Activated CD8-positive, alpha-beta memory T cell treated with anti-CD3 and anti-CD28 coated beads for 4 hours (primary cell): ENCODE measurements around the gene FASTK.
"Not testable (repeated sequence)": the region's sequence is repeated elsewhere in the genome, so short reads cannot be mapped to it uniquely, and the experiment has no call there.

ENCODE experiments used
- DNase-seq, 2 donors: peaks; one replicate each; pipeline ENCODE4 v3.0.0-alpha.2; 2020; ENCODE audit warnings: low read depth in 2 of 2

The FASTK gene

DNA sequence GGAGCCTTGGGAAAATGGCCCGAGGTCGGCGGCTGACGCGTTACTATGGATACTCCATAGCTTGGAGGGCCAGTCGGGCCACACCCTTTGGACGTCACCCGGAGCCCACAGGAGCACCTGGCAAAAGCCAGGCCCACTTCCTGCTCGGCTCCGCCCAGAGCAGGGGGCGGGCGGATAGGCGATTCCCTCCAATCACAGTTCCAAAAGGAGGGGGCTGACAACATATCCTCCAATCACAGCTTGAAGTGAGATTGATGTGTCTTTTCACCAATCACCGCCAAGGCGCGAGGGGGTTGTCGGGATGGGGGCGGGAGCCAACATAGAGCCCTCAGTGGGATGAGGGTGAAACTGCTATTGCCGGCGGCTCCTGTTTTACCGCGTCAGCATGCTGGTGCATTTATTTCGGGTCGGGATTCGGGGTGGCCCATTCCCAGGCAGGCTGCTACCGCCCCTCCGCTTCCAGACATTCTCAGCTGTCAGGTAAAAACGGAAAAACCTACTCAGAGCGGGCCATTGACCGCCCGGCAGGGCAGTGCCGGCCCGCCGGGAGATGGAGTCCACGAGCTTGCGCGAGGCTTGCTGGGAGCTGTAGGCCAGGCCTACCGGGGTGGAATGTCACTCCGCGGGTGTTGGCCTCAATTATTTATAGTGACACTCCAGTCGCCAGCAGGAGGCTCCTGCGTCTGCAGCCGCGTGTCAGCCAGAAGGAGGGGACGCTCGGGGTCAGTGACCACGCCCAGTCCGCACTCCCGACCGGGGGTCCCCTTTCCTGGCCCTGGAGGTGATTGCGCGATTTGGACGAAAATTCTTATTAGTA, 52.3 kb downstream of the FASTK start, which contains the start of gene ABCB8:
ABCB8 (plus strand) TSS at position 320 of the 817 bp plus-strand sequence; CDS start at position 386, 66 bp downstream.
- peak; percentile 97 to 98 for DNase-seq

GRCh38 chr7:151027728-151028130, 52.9 kb downstream of the FASTK start:
- not testable (repeated sequence) for DNase-seq

DNA sequence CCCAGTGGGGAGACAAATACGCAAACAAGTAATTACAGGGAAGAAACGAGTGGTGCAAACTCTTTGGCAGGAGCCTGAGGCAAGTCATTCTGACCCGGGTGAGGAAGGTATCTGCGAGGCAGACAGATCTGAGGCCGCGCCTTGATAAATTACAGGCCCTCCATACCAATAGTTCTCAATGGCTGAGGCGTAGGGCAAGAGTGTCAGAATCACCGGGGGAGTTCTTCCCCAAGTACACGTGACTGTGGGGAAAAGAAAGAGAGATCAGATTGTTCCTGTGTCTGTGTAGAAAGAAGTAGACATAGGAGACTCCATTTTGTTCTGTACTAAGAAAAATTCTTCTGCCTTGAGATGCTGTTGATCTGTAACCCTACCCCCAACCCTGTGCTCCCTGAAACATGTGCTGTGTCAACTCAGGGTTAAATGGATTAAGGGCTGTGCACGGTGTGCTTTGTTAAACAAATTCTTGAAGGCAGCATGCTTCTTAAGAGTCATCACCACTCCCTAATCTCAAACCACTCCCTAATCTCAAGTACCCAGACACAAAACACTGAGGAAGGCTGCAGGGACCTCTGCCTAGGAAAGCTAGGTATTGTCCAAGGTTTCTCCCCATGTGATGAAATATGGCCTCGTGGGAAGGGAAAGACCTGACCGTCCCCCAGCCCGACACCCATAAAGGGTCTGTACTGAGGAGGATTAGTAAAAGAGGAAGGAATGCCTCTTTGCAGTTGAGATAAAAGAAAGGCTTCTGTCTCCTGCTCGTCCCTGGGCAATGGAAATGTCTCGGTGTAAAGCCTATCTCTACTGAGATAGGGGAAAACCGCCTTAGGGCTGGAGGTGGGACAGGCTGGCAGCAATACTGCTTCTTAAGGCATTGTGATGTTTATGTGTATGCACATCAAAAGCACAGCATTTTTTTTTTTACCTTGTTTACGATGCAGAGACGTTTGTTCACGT, 53.6 kb downstream of the FASTK start:
- not testable (repeated sequence) for DNase-seq
